NCI-H524 treated with DMSO at 0.1 percent for 48 hours (cell line): ENCODE data around the gene VPS13D.
"Not testable (repeated sequence)": the region's sequence is repeated elsewhere in the genome, so short reads cannot be mapped to it uniquely, and the experiment has no call there.

ENCODE experiments used
- DNase-seq: peaks from one replicate; lab custom pipeline; 2025; lab: John Stamatoyannopoulos, UW

VPS13D gene

DNA sequence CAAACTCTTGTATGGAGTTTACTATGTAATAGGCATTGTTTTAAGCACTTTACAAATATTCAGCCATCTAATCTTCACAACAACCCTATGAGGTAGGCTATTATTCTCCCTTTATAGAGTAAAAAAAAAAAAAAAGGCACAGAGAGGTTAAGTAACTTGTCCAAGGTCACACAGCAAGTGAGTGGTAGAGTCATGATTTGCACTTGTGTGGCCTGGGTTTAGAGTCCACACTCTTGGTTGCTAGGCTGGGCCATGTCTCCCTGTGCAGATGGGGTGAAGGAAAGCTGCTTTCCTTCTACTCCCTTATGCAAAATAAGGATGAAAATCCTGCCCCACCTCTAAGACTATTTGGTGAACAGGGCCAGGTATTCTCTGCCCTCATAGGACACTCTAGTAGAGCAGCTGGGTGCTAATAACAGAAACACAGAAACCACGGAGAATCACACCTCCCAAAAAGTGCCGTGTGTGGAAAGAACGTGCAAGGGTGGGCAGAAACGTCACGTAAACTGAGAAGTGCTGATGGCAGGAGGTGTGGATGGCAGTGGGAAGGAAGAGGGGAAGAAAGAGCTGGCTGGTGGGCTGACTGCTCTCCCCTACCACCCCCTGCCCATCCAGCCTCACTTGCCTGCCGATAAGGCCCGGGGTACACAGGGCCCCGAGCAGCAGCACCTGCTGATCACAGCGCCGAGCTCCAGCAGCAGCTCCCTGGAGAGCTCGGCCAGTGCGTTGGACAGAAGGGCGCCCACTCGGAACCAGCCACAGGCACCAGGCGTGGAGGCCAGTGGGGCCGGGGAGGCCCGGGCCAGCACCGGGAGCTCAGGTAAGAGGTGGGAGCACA lies 28.3 kb upstream of the VPS13D start:
- DNase-seq = no peak

GRCh38 chr1:12202190-12202497 lies 27.7 kb upstream of the VPS13D start:
- DNase-seq = no peak

- no peak for DNase-seq
Observed at GRCh38 chr1:12202577-12202976, 27.3 kb upstream of the VPS13D start.

DNA sequence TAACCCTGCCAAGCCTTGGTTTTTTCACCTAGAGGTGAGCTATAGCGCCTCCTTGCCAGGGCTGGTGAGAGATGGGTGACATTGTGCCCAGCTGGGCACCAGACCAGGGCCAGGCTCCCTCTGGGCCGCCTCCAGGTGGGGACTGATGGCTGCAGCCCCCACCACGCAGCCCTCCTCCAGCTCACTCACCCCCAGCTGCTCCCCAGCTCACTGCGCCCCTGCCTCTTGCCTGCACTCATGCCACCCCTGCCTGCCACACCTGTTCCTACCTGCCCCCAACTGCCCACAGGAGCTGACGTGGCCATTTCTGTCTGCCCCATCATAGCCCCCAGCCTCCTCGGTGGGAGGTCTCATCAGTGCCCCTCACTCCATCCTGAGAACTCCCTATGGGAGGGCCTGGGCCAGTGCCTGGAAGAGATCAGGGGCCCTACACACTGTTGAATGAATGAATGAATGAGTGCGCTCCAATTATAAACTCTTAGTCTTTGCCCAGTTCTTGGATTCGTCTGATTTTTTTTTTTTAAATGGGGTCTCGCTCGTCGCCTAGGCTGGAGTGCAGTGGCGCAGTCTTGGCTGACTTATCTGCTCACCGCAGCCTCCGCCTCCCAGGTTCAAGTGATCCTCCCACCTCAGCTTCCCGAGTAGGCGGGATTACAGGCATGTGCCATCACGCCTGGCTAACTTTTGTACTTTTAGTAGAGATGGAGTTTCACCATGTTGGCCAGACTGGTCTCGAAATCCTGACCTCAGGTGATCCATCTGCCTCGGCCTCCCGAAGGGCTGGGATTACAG lies 26.4 kb upstream of the VPS13D start:
- DNase-seq = no peak

DNA sequence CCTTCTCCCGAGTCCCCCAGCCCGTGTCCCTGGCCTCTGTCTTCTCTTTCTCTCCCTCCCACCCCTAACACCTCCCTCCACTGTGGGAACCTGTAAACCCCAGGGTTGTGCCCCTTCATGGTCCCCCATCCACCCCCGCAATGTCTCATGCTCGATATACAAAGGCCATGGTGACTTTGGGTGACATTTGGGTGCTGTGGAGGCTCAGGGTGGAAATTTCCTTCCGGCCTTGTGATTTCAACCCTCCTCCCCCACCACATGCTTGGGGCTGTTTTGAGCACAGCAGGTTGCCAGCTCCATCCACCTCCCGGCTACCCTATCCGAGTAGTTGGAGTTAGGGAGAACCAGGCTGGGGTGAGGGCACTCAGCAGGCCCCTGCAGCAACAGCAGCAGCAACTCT lies 25.7 kb upstream of the VPS13D start:
- DNase-seq = no peak

GRCh38 chr1:12204754-12205658 lies 24.8 kb upstream of the VPS13D start:
- no peak for DNase-seq

GRCh38 chr1:12206238-12206637 lies 23.6 kb upstream of the VPS13D start:
- DNase-seq = no peak

GRCh38 chr1:12206792-12207424 lies 22.9 kb upstream of the VPS13D start:
- DNase-seq = no peak

- no peak for DNase-seq
Observed at GRCh38 chr1:12208271-12208670, 21.6 kb upstream of the VPS13D start.

- no peak for DNase-seq
Observed at GRCh38 chr1:12208764-12209494, 20.9 kb upstream of the VPS13D start.

DNA sequence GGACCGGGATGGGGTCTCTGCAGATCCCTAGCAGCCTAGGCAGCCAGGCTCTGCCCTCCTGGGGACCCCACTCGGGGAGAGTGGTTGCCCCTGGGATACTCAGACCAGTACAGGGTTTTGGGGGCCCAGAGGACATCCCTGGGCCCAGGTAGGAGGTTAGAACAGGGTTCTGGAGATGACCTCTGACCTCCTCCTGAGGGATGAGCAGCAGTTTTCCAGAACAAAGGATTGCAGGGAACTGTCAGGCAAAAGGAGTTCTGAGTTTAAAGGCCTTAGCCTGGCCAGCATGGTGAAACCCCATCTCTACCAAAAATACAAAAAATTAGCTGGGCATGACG lies 20.4 kb upstream of the VPS13D start:
- DNase-seq = no peak

- DNase-seq = no peak
Observed at GRCh38 chr1:12215118-12215961, 14.5 kb upstream of the VPS13D start.

GRCh38 chr1:12219800-12220199 lies 10.0 kb upstream of the VPS13D start:
- DNase-seq = no peak

DNA sequence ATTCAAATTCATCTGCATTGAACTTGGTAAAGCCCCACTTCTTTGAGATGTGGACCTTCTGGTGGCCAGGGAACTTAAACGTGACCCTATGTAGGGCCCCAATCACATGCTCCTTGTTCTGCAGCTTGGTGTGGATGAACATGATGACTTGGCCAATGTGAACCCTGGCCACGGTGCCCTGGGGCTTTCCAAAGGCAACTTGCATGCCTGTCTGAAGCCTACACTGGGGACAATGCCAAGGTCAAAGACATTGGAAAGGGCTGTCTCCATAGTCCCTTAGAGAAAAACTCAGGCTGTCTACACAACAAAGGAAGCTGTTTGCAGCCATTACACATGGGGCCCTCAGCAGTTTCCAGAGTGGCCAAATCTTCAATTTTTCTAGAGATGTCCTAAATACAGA lies 8.9 kb upstream of the VPS13D start:
- no peak for DNase-seq

GRCh38 chr1:12222700-12223099 lies 7.1 kb upstream of the VPS13D start:
- DNase-seq = not testable (repeated sequence)

DNA sequence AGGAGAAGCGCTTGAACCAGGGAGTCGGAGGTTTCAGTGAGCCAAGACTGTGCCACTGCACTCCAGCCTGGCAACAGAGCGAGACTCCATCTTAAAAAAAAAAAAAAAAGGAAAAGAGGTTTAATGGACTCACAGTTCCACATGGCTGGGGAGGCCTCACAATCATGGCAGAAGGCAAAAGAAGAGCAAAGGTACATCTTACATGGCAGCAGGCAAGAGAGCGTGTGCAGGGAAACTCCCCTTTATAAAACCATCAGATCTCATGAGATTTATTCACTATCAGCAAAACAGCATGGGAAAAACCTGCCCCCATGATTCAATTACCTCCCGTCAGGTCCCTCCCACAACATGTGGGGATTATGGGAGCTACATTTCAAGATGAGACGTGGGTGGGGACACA lies 5.7 kb upstream of the VPS13D start:
- DNase-seq = not testable (repeated sequence)

GRCh38 chr1:12228979-12229378 lies 851 bp upstream of the VPS13D start:
- no peak for DNase-seq

DNA sequence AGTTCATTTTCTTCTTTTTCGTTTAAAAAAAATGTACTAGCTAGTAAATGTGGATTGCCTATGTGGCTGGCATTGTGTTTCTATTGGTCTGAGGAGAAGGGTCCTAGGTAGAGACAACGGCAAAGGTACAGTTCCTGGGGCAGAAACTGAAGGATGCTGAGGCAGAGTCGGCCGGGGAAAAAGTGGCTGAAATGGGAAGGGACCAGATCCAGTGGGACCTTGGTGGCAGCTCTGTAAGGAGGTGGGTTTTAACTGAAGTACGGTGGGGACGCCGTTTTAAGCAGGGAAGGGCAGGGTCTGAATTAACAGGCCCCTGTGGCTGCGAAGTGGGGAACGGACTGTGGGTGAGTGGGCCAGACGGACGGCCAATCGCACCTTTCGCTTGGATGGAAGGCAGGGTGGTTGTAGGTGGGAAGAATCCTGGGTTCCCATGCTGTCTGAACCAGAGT lies 420 bp upstream of the VPS13D start:
- no peak for DNase-seq

GRCh38 chr1:12230549-12231275 lies 882 bp downstream of the VPS13D start:
- DNase-seq = no peak

- no peak for DNase-seq
Observed at GRCh38 chr1:12231276-12231595, 1.4 kb downstream of the VPS13D start.
